ENCODE measurements around the gene RHD.
"Not testable (repeated sequence)": the region's sequence is repeated elsewhere in the genome, so short reads cannot be mapped to it uniquely, and the experiment has no call there.

Gene RHD

GRCh38 chr1:25309085-25309484, 36.8 kb downstream of the RHD start:
- not testable (repeated sequence) for DNase-seq

- not testable (repeated sequence) for DNase-seq
Observed at GRCh38 chr1:25309486-25309885, 37.2 kb downstream of the RHD start.

- not testable (repeated sequence) for DNase-seq
Observed at GRCh38 chr1:25312806-25313470, 40.6 kb downstream of the RHD start.

GRCh38 chr1:25320314-25320938, 48.1 kb downstream of the RHD start:
- DNase-seq: not testable (repeated sequence)

GRCh38 chr1:25322127-25322526, 49.8 kb downstream of the RHD start:
- not testable (repeated sequence) for DNase-seq

- not testable (repeated sequence) for DNase-seq
Observed at GRCh38 chr1:25324407-25324806, 52.1 kb downstream of the RHD start.

GRCh38 chr1:25327864-25328790, 55.8 kb downstream of the RHD start:
- DNase-seq: not testable (repeated sequence)

GRCh38 chr1:25328791-25329185, 56.5 kb downstream of the RHD start:
- not testable (repeated sequence) for DNase-seq

- not testable (repeated sequence) for DNase-seq
Observed at GRCh38 chr1:25329336-25329735, 57.0 kb downstream of the RHD start.

GRCh38 chr1:25329950-25330349, 57.6 kb downstream of the RHD start:
- not testable (repeated sequence) for DNase-seq

GRCh38 chr1:25336922-25337354, 64.6 kb downstream of the RHD start:
- not testable (repeated sequence) for DNase-seq

- peak in 1 of 4 experiments; percentile 31 for DNase-seq
Observed at GRCh38 chr1:25337483-25338187, 65.3 kb downstream of the RHD start.

- peak; percentile 75 to 89 (median 80) for DNase-seq
Observed at GRCh38 chr1:25338188-25338981, 66.1 kb downstream of the RHD start, which contains the start of gene TMEM50A. Gene TMEM50A (plus strand): TSS chr1:25338334. CDS start chr1:25340487, 2,153 bp downstream.

GRCh38 chr1:25338986-25339385, 66.7 kb downstream of the RHD start:
- no peak for DNase-seq

- no peak for DNase-seq
Observed at GRCh38 chr1:25341746-25342145, 69.4 kb downstream of the RHD start.

GRCh38 chr1:25342846-25343245, 70.5 kb downstream of the RHD start:
- DNase-seq: no peak

GRCh38 chr1:25343872-25344271, 71.6 kb downstream of the RHD start:
- no peak for DNase-seq

- no peak for DNase-seq
Observed at GRCh38 chr1:25347556-25347955, 75.2 kb downstream of the RHD start.

GRCh38 chr1:25349606-25350005, 77.3 kb downstream of the RHD start:
- DNase-seq: no peak

- DNase-seq: no peak
Observed at GRCh38 chr1:25355841-25356395, 83.6 kb downstream of the RHD start.

- DNase-seq: no peak
Observed at GRCh38 chr1:25356441-25356840, 84.1 kb downstream of the RHD start.

All from activated naive CD4-positive, alpha-beta T cell (primary cell).